Measurements from ENCODE around the gene MTMR11. TPM values are rescaled to one million over a fixed set of nuclear protein-coding genes. Genes with fewer than 3 reads are reported as not detected.
"Not testable (repeated sequence)": the region's sequence is repeated elsewhere in the genome, so short reads cannot be mapped to it uniquely, and the experiment has no call there.

Gene MTMR11
- total RNA-seq, 3 donors from 2014 or later, result 151 to 409 (median 217) TPM

GRCh38 chr1:149963358-149963757 lies 26.7 kb upstream of the MTMR11 start:
- intact Hi-C loops (cut with DNase I, micrococcal nuclease), result loop anchor here (5.0 to 10.0 kb wide), 3 partner anchors 89 to 221 kb away; no protein-coding TSS in a partner anchor
- H3K36me3 ChIP-seq (ENCODE audit: low read depth), result peaks cover 3% of the 10 kb centered on the region
- no peak overlapping the region for H3K4me3 ChIP-seq
- DNase-seq, result no peak
- ATAC-seq, result no peak
- TF ChIP-seq CTCF (IDR thresholded peaks at IDR 0.05), result no peak
- no peaks in the 10 kb centered on the region for H3K9me3 ChIP-seq
- H3K4me1 ChIP-seq (ENCODE audit: low read depth), result no peaks in the 10 kb centered on the region

DNA sequence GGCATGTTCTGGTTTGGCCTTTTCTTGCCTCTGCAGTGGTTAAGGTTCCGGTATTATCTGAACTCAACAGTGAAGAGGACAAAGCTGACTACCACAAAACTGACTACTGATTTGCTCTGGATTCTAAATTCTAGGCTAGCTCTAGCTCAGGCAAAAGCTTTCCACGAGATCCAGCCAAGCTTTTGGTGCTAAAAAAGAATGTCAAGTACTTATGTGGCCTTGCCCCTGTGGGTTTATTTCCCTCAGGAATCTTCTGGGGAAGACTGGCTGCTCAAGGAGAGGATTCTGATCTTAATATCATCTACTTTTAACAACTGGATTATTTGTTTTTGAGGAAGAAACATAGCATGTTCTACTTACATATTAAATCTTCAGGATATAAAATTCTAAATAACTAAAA lies 26.1 kb upstream of the MTMR11 start:
- Histone ChIP-seq H3K4me3 (no peak overlapping the region), H3K36me3 (ENCODE audit: low read depth) (peaks cover 3% of the 10 kb centered on the region), H3K9me3 (no peaks in the 10 kb centered on the region), H3K4me1 (ENCODE audit: low read depth) (no peaks in the 10 kb centered on the region)
- DNase-seq, result no peak
- no peak for ATAC-seq
- no peak for TF ChIP-seq CTCF (IDR thresholded peaks at IDR 0.05)
- intact Hi-C loops (cut with DNase I, micrococcal nuclease), result loop anchor here (1.0 to 10.0 kb wide), 4 partner anchors 88 to 222 kb away; no protein-coding TSS in a partner anchor

DNA sequence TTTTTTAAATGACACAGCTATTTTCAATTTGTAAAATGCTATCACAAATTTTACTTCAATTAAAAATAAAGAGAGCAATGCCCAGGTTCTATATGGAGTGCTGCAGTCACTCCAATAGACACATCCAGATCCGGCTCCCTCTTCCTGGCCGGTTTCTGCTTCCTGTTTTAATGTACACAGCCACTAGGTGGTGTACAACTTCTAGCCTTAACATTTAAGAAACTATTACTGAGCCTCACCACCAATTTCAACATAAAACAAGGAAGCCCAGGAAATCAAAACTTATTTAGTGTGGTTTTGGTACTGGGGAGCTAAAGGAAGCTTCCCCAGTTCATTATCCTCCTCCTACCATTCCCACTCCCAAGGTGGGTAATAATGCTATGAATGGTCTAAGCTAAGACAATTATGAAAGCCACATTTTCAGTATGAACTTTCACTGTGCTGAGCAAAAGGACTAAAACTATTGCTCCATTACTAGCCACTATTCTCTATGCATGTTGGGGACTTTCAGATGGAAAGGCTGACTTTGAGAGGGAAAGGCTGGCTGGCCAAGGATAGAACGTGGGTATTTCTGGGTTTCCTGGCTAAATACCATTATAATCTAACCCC lies 25.5 kb upstream of the MTMR11 start:
- DNase-seq (peak in 1 of 3 donors; percentile 79), ATAC-seq (peak; percentile 98)
- intact Hi-C loops (cut with DNase I, micrococcal nuclease), result loop anchor here (1.0 to 10.0 kb wide), 4 partner anchors 88 to 223 kb away; no protein-coding TSS in a partner anchor
- Histone ChIP-seq H3K36me3 (ENCODE audit: low read depth) (peaks cover 3% of the 10 kb centered on the region), H3K4me1 (ENCODE audit: low read depth) (no peaks in the 10 kb centered on the region), H3K4me3 (no peak overlapping the region), H3K9me3 (no peaks in the 10 kb centered on the region)
- TF ChIP-seq CTCF (IDR thresholded peaks at IDR 0.05), result peak; percentile 44

DNA sequence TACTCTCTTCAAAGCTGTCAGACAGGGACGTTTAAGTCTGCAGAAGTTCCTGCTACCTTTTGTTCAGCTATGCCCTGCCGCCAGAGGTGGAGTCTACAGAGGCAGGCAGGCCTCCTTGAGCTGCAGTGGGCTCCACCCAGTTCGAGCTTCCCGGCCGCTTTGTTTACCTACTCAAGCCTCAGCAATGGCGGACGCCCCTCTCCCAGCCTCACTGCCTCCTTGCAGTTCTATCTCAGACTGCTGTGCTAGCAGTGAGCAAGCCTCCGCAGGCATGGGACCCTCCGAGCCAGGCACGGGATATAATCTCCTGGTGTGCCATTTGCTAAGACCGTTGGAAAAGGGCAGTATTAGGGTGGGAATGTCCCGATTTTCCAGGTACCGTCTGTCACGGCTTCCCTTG lies 20.9 kb upstream of the MTMR11 start:
- H3K4me3 ChIP-seq; H3K9me3 ChIP-seq; ATAC-seq; H3K36me3 ChIP-seq (ENCODE audit: low read depth); intact Hi-C loops (cut with DNase I, micrococcal nuclease); DNase-seq; H3K4me1 ChIP-seq (ENCODE audit: low read depth): not testable (repeated sequence)

- Histone ChIP-seq H3K4me1 (ENCODE audit: low read depth) (no peaks in the 10 kb centered on the region), H3K36me3 (ENCODE audit: low read depth) (peaks cover 4% of the 10 kb centered on the region), H3K4me3 (no peak overlapping the region), H3K9me3 (no peaks in the 10 kb centered on the region)
- ATAC-seq, result no peak
- intact Hi-C loops (cut with DNase I, micrococcal nuclease), result no loop called here
- no peak for TF ChIP-seq CTCF (IDR thresholded peaks at IDR 0.05)
- DNase-seq, result no peak
Observed at GRCh38 chr1:149949911-149950310, 13.2 kb upstream of the MTMR11 start.

DNA sequence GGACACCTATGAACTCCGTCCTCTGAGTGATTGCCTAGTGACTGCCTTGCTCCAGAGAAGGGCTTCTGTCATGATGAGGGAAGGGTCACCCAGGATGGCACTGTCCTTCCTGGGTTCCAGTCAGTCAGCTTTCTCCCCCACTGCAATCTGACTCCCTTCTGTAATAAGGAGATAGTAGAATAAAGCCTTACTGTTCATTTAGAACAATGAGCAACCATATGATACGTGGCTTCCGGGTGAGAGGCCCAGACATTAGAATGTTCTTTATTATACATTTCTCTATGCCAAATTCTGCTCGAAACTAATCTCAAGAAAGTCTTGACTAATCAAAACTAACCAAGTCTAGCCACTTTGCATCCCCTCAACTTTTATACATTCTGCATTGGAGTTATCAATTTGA lies 8.5 kb upstream of the MTMR11 start:
- intact Hi-C loops (cut with DNase I, micrococcal nuclease), result no loop called here
- Histone ChIP-seq H3K4me3 (no peak overlapping the region), H3K36me3 (ENCODE audit: low read depth) (peaks cover 4% of the 10 kb centered on the region), H3K9me3 (no peaks in the 10 kb centered on the region), H3K4me1 (ENCODE audit: low read depth) (peaks cover 12% of the 10 kb centered on the region)
- no peak for DNase-seq
- no peak for TF ChIP-seq CTCF (IDR thresholded peaks at IDR 0.05)
- no peak for ATAC-seq

Measured in mucosa of descending colon (tissue), 3 donors.